ENCODE results near the gene SOX15.

GRCh38 chr17:7626956-7627249, 37.0 kb upstream of the SOX15 start:
- TF ChIP-seq CTCF (IDR thresholded peaks at IDR 0.05) (no peak), POLR2A (IDR thresholded peaks at IDR 0.05) (no peak)

All from testis (tissue), 2 donors.